ENCODE measurements around the gene EFNA5. TPM values are rescaled to one million over a fixed set of nuclear protein-coding genes. Genes with fewer than 3 reads are reported as not detected.

Gene EFNA5
- total and polyA plus RNA-seq, 2 of the 8 experiments (the other 6 are each of a cell fraction or from before 2014, with no cell fraction given) = 9.6 to 21.8 TPM

DNA sequence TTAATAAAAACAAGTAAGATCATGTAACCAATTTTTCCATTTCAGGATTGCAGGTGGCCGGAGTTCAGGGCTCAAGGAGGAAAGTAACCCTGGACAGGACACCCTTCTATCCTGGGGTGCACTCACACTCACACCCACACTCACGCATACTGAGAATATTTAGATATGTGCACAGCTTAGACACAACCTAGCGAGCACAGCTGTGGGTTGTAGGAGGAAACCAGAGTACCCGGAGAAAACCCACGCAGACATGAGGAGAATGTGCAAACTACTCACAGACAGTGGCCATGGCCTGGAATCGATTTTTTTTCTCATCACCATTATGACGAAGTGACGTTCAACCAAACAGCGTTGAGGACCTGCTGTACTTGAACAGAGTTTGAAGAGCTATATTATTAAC, 4.5 kb upstream of the EFNA5 start:
- no peak for DNase-seq (ENCODE audit: low read depth in 1 of 2, low spot score in 2 of 2)
- Histone ChIP-seq H4K5ac (ENCODE audit: insufficient read length, low read depth, low read length) (no peak overlapping the region), H2AK5ac (ENCODE audit: low read depth, low read length) (no peak overlapping the region), H3K4ac (replicated peaks; ENCODE audit: insufficient read length, low read depth, low read length) (no peak overlapping the region), H3K23me2 (ENCODE audit: low read depth, low read length) (peaks cover 24% of the 10 kb centered on the region), H2BK5ac (ENCODE audit: low read depth, low read length) (no peak overlapping the region; the same call in 1 of the 2 replicates), H3K56ac (replicated peaks; ENCODE audit: insufficient read length, low read depth, low read length) (no peak overlapping the region), H2BK15ac (ENCODE audit: low read length) (no peak overlapping the region), H4K91ac (replicated peaks; ENCODE audit: insufficient read length, low read length) (no peak overlapping the region), H3K4me1 (replicated peaks in 1 of 4; ENCODE audit: control insufficient read depth in 3 of 4, insufficient read depth in 4 of 4, low read length in 3 of 4) (peaks cover 0 to 3% (median 2%) of the 10 kb centered on the region in 4 experiments; a peak in 4 of 7 replicates), H3K36me3 (ENCODE audit: control insufficient read depth in 2 of 4, insufficient read depth in 4 of 4, low read length in 3 of 4) (no peaks in the 10 kb centered on the region), H2AFZ (ENCODE audit: low read length) (no peak overlapping the region), H3K18ac (ENCODE audit: extremely low read depth, low read length) (no peak overlapping the region), H3K14ac (ENCODE audit: insufficient read length) (no peak overlapping the region), H3K4me2 (ENCODE audit: insufficient read depth in 1 of 2, low read depth in 2 of 2, low read length in 2 of 2) (no peak overlapping the region), H3K9me3 (ENCODE audit: insufficient read depth in 2 of 2, low read depth in 1 of 2, low read length in 1 of 2) (no peaks in the 10 kb centered on the region), H3K27me3 (replicated peaks in 1 of 4; ENCODE audit: control insufficient read depth in 3 of 4, extremely low read depth in 1 of 4, insufficient read depth in 3 of 4, low read length in 3 of 4) (no peaks in the 10 kb centered on the region; a peak in 1 of 7 replicates), H3K79me2 (ENCODE audit: control insufficient read depth in 1 of 2, insufficient read depth in 2 of 2, low read length in 2 of 2) (no peaks in the 10 kb centered on the region), H3K79me1 (ENCODE audit: low read depth, low read length) (no peaks in the 10 kb centered on the region), H3K27ac (ENCODE audit: low read depth, low read length) (no peak overlapping the region), H2BK20ac (ENCODE audit: low read length) (no peak overlapping the region), H4K8ac (ENCODE audit: extremely low read depth, insufficient read depth, low read length) (no peak overlapping the region), H3K9ac (replicated peaks in 1 of 4; ENCODE audit: extremely low read depth in 1 of 4, low read depth in 3 of 4, low read length in 3 of 4) (no peak overlapping the region), H3K23ac (ENCODE audit: insufficient read length) (no peak overlapping the region), H2BK12ac (ENCODE audit: low read depth, low read length) (0 out of 2 replicates have a peak overlapping the region, but pooled peaks have one; percentile 10), H2BK120ac (replicated peaks; ENCODE audit: low read depth, low read length) (no peak overlapping the region), H3K4me3 (ENCODE audit: extremely low read depth in 1 of 4, insufficient read depth in 2 of 4, low read depth in 3 of 4, low read length in 4 of 4) (no peak overlapping the region), H4K20me1 (replicated peaks in 1 of 2; ENCODE audit: control insufficient read depth in 1 of 2, insufficient read depth in 2 of 2, low read length in 2 of 2) (no peaks in the 10 kb centered on the region)
- ChIA-PET CTCF (ENCODE audit: partially characterized antibody) (interaction anchor here (0.6 to 2.1 kb wide), 10 partner anchors 8 to 1259 kb away, joined by 3 to 6 read pairs (median 3); no protein-coding TSS in a partner anchor), POLR2A (ENCODE audit: partially characterized antibody) (no interaction called here)
- FAIRE-seq = peak; percentile 48
- 92% methylated on average over 9 of the region's 9 CpGs; no CpG with 5 or more reads in 1 of the 2 experiments for WGBS, 2 experiments (ENCODE audit: extremely low coverage in 1 of 2, insufficient coverage in 1 of 2, insufficient read length in 1 of 2, insufficient replicate concordance in 2 of 2, low coverage in 1 of 2, low lambda C conversion rate in 2 of 2, missing lambda C conversion rate in 1 of 2)
- TF ChIP-seq ASH2L (IDR thresholded peaks at IDR 0.05; ENCODE audit: low read length) (no peak), NRF1 (IDR thresholded peaks at IDR 0.05; ENCODE audit: low read depth, low read length) (no peak), TAF7 (optimal IDR thresholded peaks at IDR 0.05; ENCODE audit: borderline replicate concordance, low read depth, low read length) (no peak), SUZ12 (IDR thresholded peaks at IDR 0.05; ENCODE audit: low read length) (no peak), CREB1 (IDR thresholded peaks at IDR 0.05) (no peak), CBX5 (IDR thresholded peaks at IDR 0.05; ENCODE audit: low read depth, low read length) (no peak), KDM5A (IDR thresholded peaks at IDR 0.05; ENCODE audit: low read length) (no peak), KDM4A (IDR thresholded peaks at IDR 0.05; ENCODE audit: low read depth, low read length, severe bottlenecking) (no peak), SAP30 (IDR thresholded peaks at IDR 0.05; ENCODE audit: insufficient read depth, insufficient replicate concordance, low read length) (no peak), RBBP5 (IDR thresholded peaks at IDR 0.05; ENCODE audit: borderline replicate concordance, low read depth, low read length) (no peak), ZNF274 (IDR thresholded peaks at IDR 0.05; ENCODE audit: borderline replicate concordance, extremely low read depth, low read length) (no peak), CHD1 (IDR thresholded peaks at IDR 0.05; ENCODE audit: low read depth, low read length) (no peak), EZH2 (IDR thresholded peaks at IDR 0.05; ENCODE audit: low read depth, low read length, severe bottlenecking) (no peak), CBX8 (IDR thresholded peaks at IDR 0.05; ENCODE audit: borderline replicate concordance, low read depth, low read length) (no peak)

Data from H1 (cell line).